ENCODE results near the gene PITRM1. TPM values are rescaled to one million over a fixed set of nuclear protein-coding genes. Genes with fewer than 3 reads are reported as not detected.

PITRM1 gene
- polyA plus RNA-seq, 1 donor (not counting 4 experiments of a cell fraction or from before 2014, with no cell fraction given), result 47.2 TPM

- FAIRE-seq (no peak), DNase-seq (ENCODE audit: low read depth, low spot score) (no peak)
- Histone ChIP-seq H3K4me3 (ENCODE audit: control insufficient read depth in 2 of 3, extremely low read depth in 1 of 3, insufficient read depth in 2 of 3, low read depth in 1 of 3, low read length in 3 of 3) (no peak overlapping the region), H3K9me3 (ENCODE audit: control insufficient read depth, low read depth, low read length) (no peaks in the 10 kb centered on the region), H3K9me1 (ENCODE audit: control insufficient read depth, extremely low read depth, insufficient read depth, low read length) (no peaks in the 10 kb centered on the region), H4K20me1 (ENCODE audit: control insufficient read depth, extremely low read depth, insufficient read depth, low read length) (no peaks in the 10 kb centered on the region), H3K9ac (ENCODE audit: control insufficient read depth, extremely low read depth, insufficient read depth, low read length) (no peak overlapping the region), H3K36me3 (ENCODE audit: control insufficient read depth in 2 of 2, extremely low read depth in 1 of 2, insufficient read depth in 2 of 2, low read length in 2 of 2) (peaks cover 54 to 55% of the 10 kb centered on the region in 2 experiments), H3K4me2 (ENCODE audit: control insufficient read depth, extremely low read depth, insufficient read depth, low read depth, low read length) (no peak overlapping the region), H3K27me3 (ENCODE audit: control insufficient read depth, extremely low read depth, insufficient read depth, low read length) (no peaks in the 10 kb centered on the region), H2AFZ (ENCODE audit: control insufficient read depth, low read length) (no peak overlapping the region), H3K4me1 (ENCODE audit: control insufficient read depth, extremely low read depth, insufficient read depth, low read length) (no peaks in the 10 kb centered on the region), H3K27ac (ENCODE audit: control insufficient read depth, insufficient read depth, low read length) (no peak overlapping the region), H3K79me2 (ENCODE audit: control insufficient read depth, insufficient read depth, low read length) (no peaks in the 10 kb centered on the region)
- dilution Hi-C loops (cut with MboI; ENCODE audit: extremely low pct_ligation_motif_present, low sequenced_read_pairs), result no loop called here
- TF ChIP-seq EZH2 (IDR thresholded peaks at IDR 0.05; ENCODE audit: low read length) (no peak), CTCF (optimal IDR thresholded peaks at IDR 0.05 in 1 of 3, IDR thresholded peaks at IDR 0.05 in 1 of 3, conservative IDR thresholded peaks at IDR 0.05 in 1 of 3; ENCODE audit: extremely low read depth in 1 of 3, insufficient read depth in 2 of 3, low read length in 3 of 3) (no peak)
Observed at GRCh38 chr10:3137958-3138726, 34.4 kb downstream of the PITRM1 start.

- Histone ChIP-seq H3K4me2 (ENCODE audit: control insufficient read depth, extremely low read depth, insufficient read depth, low read depth, low read length) (no peak overlapping the region), H3K36me3 (ENCODE audit: control insufficient read depth in 2 of 2, extremely low read depth in 1 of 2, insufficient read depth in 2 of 2, low read length in 2 of 2) (peaks cover 56 to 61% of the 10 kb centered on the region in 2 experiments), H3K27me3 (ENCODE audit: control insufficient read depth, extremely low read depth, insufficient read depth, low read length) (no peaks in the 10 kb centered on the region), H3K4me1 (ENCODE audit: control insufficient read depth, extremely low read depth, insufficient read depth, low read length) (no peaks in the 10 kb centered on the region), H3K9me3 (ENCODE audit: control insufficient read depth, low read depth, low read length) (no peaks in the 10 kb centered on the region), H3K9ac (ENCODE audit: control insufficient read depth, extremely low read depth, insufficient read depth, low read length) (no peak overlapping the region), H3K79me2 (ENCODE audit: control insufficient read depth, insufficient read depth, low read length) (no peaks in the 10 kb centered on the region), H2AFZ (ENCODE audit: control insufficient read depth, low read length) (no peak overlapping the region), H4K20me1 (ENCODE audit: control insufficient read depth, extremely low read depth, insufficient read depth, low read length) (no peaks in the 10 kb centered on the region), H3K9me1 (ENCODE audit: control insufficient read depth, extremely low read depth, insufficient read depth, low read length) (no peaks in the 10 kb centered on the region), H3K4me3 (ENCODE audit: control insufficient read depth in 2 of 3, extremely low read depth in 1 of 3, insufficient read depth in 2 of 3, low read depth in 1 of 3, low read length in 3 of 3) (no peak overlapping the region), H3K27ac (ENCODE audit: control insufficient read depth, insufficient read depth, low read length) (no peak overlapping the region)
- no peak for FAIRE-seq
- no peak for DNase-seq (ENCODE audit: low read depth, low spot score)
- TF ChIP-seq EZH2 (IDR thresholded peaks at IDR 0.05; ENCODE audit: low read length) (no peak), CTCF (optimal IDR thresholded peaks at IDR 0.05 in 1 of 3, IDR thresholded peaks at IDR 0.05 in 1 of 3, conservative IDR thresholded peaks at IDR 0.05 in 1 of 3; ENCODE audit: extremely low read depth in 1 of 3, insufficient read depth in 2 of 3, low read length in 3 of 3) (no peak)
- dilution Hi-C loops (cut with MboI; ENCODE audit: extremely low pct_ligation_motif_present, low sequenced_read_pairs), result no loop called here
Observed at GRCh38 chr10:3136763-3137611, 35.6 kb downstream of the PITRM1 start.

Data from keratinocyte (primary cell).